HepG2 (cell line): ENCODE data around the gene MINDY3. TPM values are rescaled to one million over a fixed set of nuclear protein-coding genes. Genes with fewer than 3 reads are reported as not detected.
A peak's percentile ranks its signal among the peaks of the same experiment; 100 is the strongest.

Experiments
- ATAC-seq: fragments of 200-7000 bp; cut with Tn5 transposase; 3 replicates; pipeline ENCODE4 v1.9.1; 2020; ENCODE audit warnings: mild to moderate bottlenecking, moderate library complexity
- BruUV-seq: library from RNA; stranded (reverse); fragments of 400-500 nt; replicated peaks from 2 replicates; lab custom pipeline; 2021; lab: Mats Ljungman, UMichigan
- CTCF ChIA-PET: fragments of 300-600 bp; formaldehyde crosslinking; extraction: SDS; loops from one replicate; lab custom pipeline; 2021; ENCODE audit warnings: low total read pairs, inconsistent platforms, low intra/inter-chr PET ratio; lab: Yijun Ruan, JAX
- POLR2A ChIA-PET: fragments of 350-600 bp; sonication (Branson Sonifier 250); formaldehyde crosslinking; loops from one replicate; lab custom pipeline; 2020; ENCODE audit warnings: antibody characterized with exemption, inconsistent platforms; lab: Yijun Ruan, JAX
- DNase-seq: peaks from one replicate; pipeline ENCODE4 v3.0.0-alpha.2; 2015; ENCODE audit warnings: low spot score
- FAIRE-seq: peaks from 3 replicates; lab custom pipeline; 2011; peaks lifted over from hg19 to GRCh38; lab: Jason Lieb, UNC
- H2AFZ ChIP-seq: one replicate; pipeline ENCODE4 v1.6.1; 2011; ENCODE audit warnings: low read length, inconsistent platforms
- H3K27ac ChIP-seq: fragments of 300-600 bp; 3 replicates; pipeline ENCODE4 v1.8.0; 2011; ENCODE audit warnings: mixed run types, mild to moderate bottlenecking, mixed read lengths, low read length, inconsistent platforms; ENCODE audit not compliant: insufficient read depth; ENCODE audit errors: extremely low read length
- H3K27me3 ChIP-seq, 2 experiments: fragments of 200-600 bp in 1 of 2; 2 replicates in 1 of 2; 3 replicates in 1 of 2; pipeline versions ENCODE4 v1.6.0 to v1.8.0; 2011; ENCODE audit warnings: low read length in 2 of 2, mild to moderate bottlenecking in 2 of 2, moderate library complexity in 2 of 2, inconsistent platforms in 1 of 2; ENCODE audit not compliant: insufficient read depth in 2 of 2, control insufficient read depth in 1 of 2
- H3K36me3 ChIP-seq, 2 experiments: fragments of 200-600 bp in 1 of 2; replicated peaks in 1 of 2; 2 replicates in 1 of 2; 3 replicates in 1 of 2; pipeline versions ENCODE4 v1.5.1 to v1.8.0; 2011; ENCODE audit warnings: low read length in 2 of 2, inconsistent platforms in 1 of 2; ENCODE audit not compliant: insufficient read depth in 2 of 2, control insufficient read depth in 1 of 2
- H3K4me1 ChIP-seq: 2 replicates; pipeline ENCODE4 v1.5.1; 2012; ENCODE audit warnings: low read length, inconsistent platforms; ENCODE audit not compliant: insufficient read depth
- H3K4me2 ChIP-seq: 2 replicates; pipeline ENCODE4 v1.6.0; 2011; ENCODE audit warnings: low read depth, low read length, inconsistent platforms
- H3K4me3 ChIP-seq, 3 experiments: fragments of 200-600 bp in 1 of 3; sonication (generic), shearing (Covaris generic) in 1 of 3; replicated peaks in 1 of 3; 2 replicates each; pipeline ENCODE4 v1.5.1; 2011 to 2016; ENCODE audit warnings: low read length in 3 of 3, inconsistent platforms in 2 of 3, low read depth in 2 of 3, mild to moderate bottlenecking in 2 of 3, control low read depth in 1 of 3, mixed read lengths in 1 of 3; ENCODE audit not compliant: insufficient read depth in 1 of 3
- H3K79me2 ChIP-seq: one replicate; pipeline ENCODE4 v1.6.1; 2011; ENCODE audit warnings: low read length, inconsistent platforms; ENCODE audit not compliant: insufficient read depth
- H3K9ac ChIP-seq: 2 replicates; pipeline ENCODE4 v1.6.0; 2011; ENCODE audit warnings: mild to moderate bottlenecking, low read depth, low read length, inconsistent platforms; ENCODE audit not compliant: insufficient read depth
- H3K9me3 ChIP-seq: 2 replicates; pipeline ENCODE4 v1.5.1; 2012; ENCODE audit warnings: mild to moderate bottlenecking, low read length
- H4K20me1 ChIP-seq: 2 replicates; pipeline ENCODE4 v1.6.0; 2011; ENCODE audit warnings: inconsistent platforms, mild to moderate bottlenecking, low read length, moderate library complexity; ENCODE audit not compliant: insufficient read depth
- AHR ChIP-seq: IDR thresholded peaks from 2 replicates; pipeline ENCODE4 v1.6.1; 2018; ENCODE audit warnings: missing genetic modification reagents, missing compliant biosample characterization
- ARID4A ChIP-seq: sonication (generic); formaldehyde crosslinking; IDR thresholded peaks from 2 replicates; pipeline ENCODE4 v1.5.0; 2020; ENCODE audit warnings: mild to moderate bottlenecking, missing genetic modification reagents, borderline replicate concordance
- ATRX ChIP-seq: sonication (generic); formaldehyde crosslinking; IDR thresholded peaks from 2 replicates; pipeline ENCODE4 v1.4.0; 2020; ENCODE audit warnings: missing genetic modification reagents, borderline replicate concordance
- GLI4 ChIP-seq: sonication (generic); formaldehyde crosslinking; IDR thresholded peaks from 2 replicates; pipeline ENCODE4 v1.5.1; 2020; ENCODE audit warnings: missing genetic modification reagents, mild to moderate bottlenecking, moderate library complexity, borderline replicate concordance
- LBX2 ChIP-seq: sonication (generic); formaldehyde crosslinking; IDR thresholded peaks from 2 replicates; pipeline ENCODE4 v1.5.0; 2020; ENCODE audit warnings: missing genetic modification reagents, mild to moderate bottlenecking, borderline replicate concordance
- TEAD3 ChIP-seq: optimal IDR thresholded peaks from 2 replicates; pipeline ENCODE3; 2016; ENCODE audit warnings: borderline replicate concordance
- ZFP36 ChIP-seq: fragments of 150-350 bp; IDR thresholded peaks from 2 replicates; pipeline ENCODE4 v1.6.1; 2018; ENCODE audit warnings: borderline replicate concordance, low read length, low read depth; ENCODE audit not compliant: partially characterized antibody
- ZNF235 ChIP-seq: sonication (generic); formaldehyde crosslinking; IDR thresholded peaks from 2 replicates; pipeline ENCODE4 v1.8.1; 2023; ENCODE audit warnings: mild to moderate bottlenecking, missing genetic modification reagents, borderline replicate concordance
- ZNF737 ChIP-seq: sonication (generic); formaldehyde crosslinking; IDR thresholded peaks from 2 replicates; pipeline ENCODE4 v1.5.0; 2020; ENCODE audit warnings: missing genetic modification reagents, mild to moderate bottlenecking, borderline replicate concordance
- WGBS: methylation state at CpG from one replicate; pipeline ENCODE4 v1.1.6; 2017; ENCODE audit warnings: low lambda C conversion rate; 5-methylcytosine and 5-hydroxymethylcytosine counted together
- in situ Hi-C: cut with HindIII; loops from 2 replicates; pipeline ENCODE4 v1.10.0; 2017; ENCODE audit warnings: low pct_unique_long_range_greater_than_20kb; ENCODE audit not compliant: extremely low pct_ligation_motif_present
- intact Hi-C: fragments of 100-400 bp; cut with micrococcal nuclease; formaldehyde crosslinking; loops from one replicate; pipeline ENCODE4 v1.10.0; 2022; ENCODE audit not compliant: unreplicated experiment
- polyA plus RNA-seq, 8 experiments: library from polyadenylated mRNA; depleted of rRNA in 3 of 8; stranded (reverse) in 7 of 8; unstranded in 1 of 8; fragments of >200 nt; fragmentation: Illumina TruSeq in 4 of 8; extraction: Trizol in 4 of 8; gene quantifications; 2 replicates each; pipeline versions ENCODE4 v1.2.1 to v1.2.3, GENCODE V29; 2011 to 2016; ENCODE audit warnings: low read depth in 4 of 8, missing spikeins in 1 of 8, mixed read lengths in 1 of 8; ENCODE audit not compliant: insufficient read depth in 1 of 8
- total RNA-seq, 5 experiments: library from RNA; depleted of rRNA; stranded (reverse); fragments of >200 nt; fragmentation: Illumina TruSeq; extraction: Trizol; gene quantifications; 2 replicates each; pipeline ENCODE4 v1.2.3, GENCODE V29; 2016; ENCODE audit warnings: low read depth in 1 of 5
- TF ChIP-seq, protein P1 (sequence below), 2 experiments: sonication (generic) in 1 of 2; formaldehyde crosslinking in 1 of 2; IDR thresholded peaks; 2 replicates each; pipeline versions ENCODE4 v1.6.1 to v1.9.0; 2014 to 2022; ENCODE audit warnings: antibody characterized with exemption in 1 of 2, borderline replicate concordance in 1 of 2, inconsistent platforms in 1 of 2, low read depth in 1 of 2, missing genetic modification reagents in 1 of 2
- TF ChIP-seq, protein P2 (sequence below): IDR thresholded peaks from 2 replicates; pipeline ENCODE4 v1.6.1; 2016

MINDY3 gene
- total and polyA plus RNA-seq, 2 of the 13 experiments (the other 11 are each of a cell fraction or from before 2014, with no cell fraction given), result 6.4 to 17.5 TPM

DNA sequence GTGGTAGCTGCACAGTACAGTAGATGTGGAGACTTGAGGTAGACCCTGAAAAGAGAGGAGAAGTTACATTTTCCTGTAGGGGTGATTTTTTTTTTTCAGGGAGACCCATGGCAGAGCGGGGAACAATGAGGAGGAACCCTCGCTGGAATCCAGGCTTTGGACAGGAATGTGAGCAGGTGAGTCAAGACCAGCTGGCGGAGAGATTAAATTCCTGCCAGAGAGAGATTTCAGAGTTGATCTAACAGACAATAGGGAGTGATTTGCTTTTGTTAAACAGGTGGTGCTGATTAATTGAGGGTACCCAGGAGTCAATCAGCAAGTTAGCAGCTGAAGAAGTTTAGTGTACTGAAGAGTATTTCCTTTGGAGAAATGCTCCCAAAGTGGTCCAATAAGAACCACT, 41.6 kb upstream of the MINDY3 start (continued):
- no peak for TF ChIP-seq ZNF235 (CRISPR knock-in tag)
- TF ChIP-seq, all 625 proteins: peak for 0

GRCh38 chr10:15898046-15898445, 37.7 kb upstream of the MINDY3 start:
- H3K4me2 ChIP-seq, result no peak overlapping the region
- H2AFZ ChIP-seq, result no peak overlapping the region
- no peaks in the 10 kb centered on the region for H3K9me3 ChIP-seq
- ChIA-PET POLR2A (no interaction called here), CTCF (no interaction called here)
- H3K79me2 ChIP-seq, result no peaks in the 10 kb centered on the region
- no peak overlapping the region for H3K27ac ChIP-seq
- no TSS peak for BruUV-seq
- H3K4me3 ChIP-seq, result no peak overlapping the region
- peak; percentile 55; the same call in 2 of the 3 replicates for ATAC-seq
- intact Hi-C loops (no loop called here), in situ Hi-C loops (loop anchor here (25.0 kb wide), 2 partner anchors 639 to 889 kb away; no protein-coding TSS in a partner anchor)
- no peaks in the 10 kb centered on the region for H3K4me1 ChIP-seq
- H3K36me3 ChIP-seq, result no peaks in the 10 kb centered on the region
- H3K9ac ChIP-seq, result no peak overlapping the region
- H4K20me1 ChIP-seq, result no peaks in the 10 kb centered on the region
- no peak for FAIRE-seq
- 0% methylated on average over 4 of the region's 4 CpGs for WGBS
- DNase-seq, result no peak
- H3K27me3 ChIP-seq, result peaks cover 0 to 5% of the 10 kb centered on the region in 2 experiments; a peak in 1 of 5 replicates
- TF ChIP-seq, protein P1, sequence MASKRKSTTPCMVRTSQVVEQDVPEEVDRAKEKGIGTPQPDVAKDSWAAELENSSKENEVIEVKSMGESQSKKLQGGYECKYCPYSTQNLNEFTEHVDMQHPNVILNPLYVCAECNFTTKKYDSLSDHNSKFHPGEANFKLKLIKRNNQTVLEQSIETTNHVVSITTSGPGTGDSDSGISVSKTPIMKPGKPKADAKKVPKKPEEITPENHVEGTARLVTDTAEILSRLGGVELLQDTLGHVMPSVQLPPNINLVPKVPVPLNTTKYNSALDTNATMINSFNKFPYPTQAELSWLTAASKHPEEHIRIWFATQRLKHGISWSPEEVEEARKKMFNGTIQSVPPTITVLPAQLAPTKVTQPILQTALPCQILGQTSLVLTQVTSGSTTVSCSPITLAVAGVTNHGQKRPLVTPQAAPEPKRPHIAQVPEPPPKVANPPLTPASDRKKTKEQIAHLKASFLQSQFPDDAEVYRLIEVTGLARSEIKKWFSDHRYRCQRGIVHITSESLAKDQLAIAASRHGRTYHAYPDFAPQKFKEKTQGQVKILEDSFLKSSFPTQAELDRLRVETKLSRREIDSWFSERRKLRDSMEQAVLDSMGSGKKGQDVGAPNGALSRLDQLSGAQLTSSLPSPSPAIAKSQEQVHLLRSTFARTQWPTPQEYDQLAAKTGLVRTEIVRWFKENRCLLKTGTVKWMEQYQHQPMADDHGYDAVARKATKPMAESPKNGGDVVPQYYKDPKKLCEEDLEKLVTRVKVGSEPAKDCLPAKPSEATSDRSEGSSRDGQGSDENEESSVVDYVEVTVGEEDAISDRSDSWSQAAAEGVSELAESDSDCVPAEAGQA (IDR thresholded peaks at IDR 0.05; ENCODE audit: low read depth), result no peak
- TF ChIP-seq, protein P1 (CRISPR knock-in tag; IDR thresholded peaks at IDR 0.05; ENCODE audit: borderline replicate concordance), result no peak
- TF ChIP-seq ZFP36 (no peak), GLI4 (CRISPR knock-in tag) (no peak), AHR (CRISPR knock-in tag) (no peak), TEAD3 (CRISPR knock-in tag) (no peak), ATRX (CRISPR knock-in tag) (no peak), ARID4A (CRISPR knock-in tag) (no peak), LBX2 (CRISPR knock-in tag) (no peak), ZNF737 (CRISPR knock-in tag) (no peak)
- TF ChIP-seq, protein P2, sequence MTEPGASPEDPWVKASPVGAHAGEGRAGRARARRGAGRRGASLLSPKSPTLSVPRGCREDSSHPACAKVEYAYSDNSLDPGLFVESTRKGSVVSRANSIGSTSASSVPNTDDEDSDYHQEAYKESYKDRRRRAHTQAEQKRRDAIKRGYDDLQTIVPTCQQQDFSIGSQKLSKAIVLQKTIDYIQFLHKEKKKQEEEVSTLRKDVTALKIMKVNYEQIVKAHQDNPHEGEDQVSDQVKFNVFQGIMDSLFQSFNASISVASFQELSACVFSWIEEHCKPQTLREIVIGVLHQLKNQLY (CRISPR knock-in tag), result no peak
